Fibroblast of lung (primary cell): ENCODE results near the gene MYEOV. TPM values are rescaled to one million over a fixed set of nuclear protein-coding genes. Genes with fewer than 3 reads are reported as not detected.

Source experiments
- DNase-seq, 2 donors: peaks; one replicate each; pipeline versions ENCODE4 v3.0.0 to v3.0.0-alpha.2; 2010; ENCODE audit warnings: low read depth in 2 of 2
- H2AFZ ChIP-seq: 2 replicates; pipeline ENCODE4 v1.5.1; 2012; ENCODE audit warnings: low read length, control low read depth, inconsistent platforms
- H3K27ac ChIP-seq: 2 replicates; pipeline ENCODE4 v1.5.1; 2011; ENCODE audit warnings: low read length, control low read depth; ENCODE audit not compliant: insufficient read depth
- H3K27me3 ChIP-seq: 2 replicates; pipeline ENCODE4 v1.5.1; 2011; ENCODE audit warnings: mild to moderate bottlenecking, low read length; ENCODE audit not compliant: control insufficient read depth, insufficient read depth
- H3K36me3 ChIP-seq: 2 replicates; pipeline ENCODE4 v1.5.1; 2011; ENCODE audit warnings: low read length; ENCODE audit not compliant: control insufficient read depth, insufficient read depth
- H3K4me1 ChIP-seq: 2 replicates; pipeline ENCODE4 v1.5.1; 2011; ENCODE audit warnings: low read length; ENCODE audit not compliant: control insufficient read depth, insufficient read depth; ENCODE audit errors: extremely low read depth
- H3K4me2 ChIP-seq: 2 replicates; pipeline ENCODE4 v1.5.1; 2011; ENCODE audit warnings: low read length, control low read depth; ENCODE audit not compliant: insufficient read depth; ENCODE audit errors: extremely low read depth
- H3K4me3 ChIP-seq, 4 experiments: fragments of 200-600 bp in 1 of 4; sonication (generic) in 1 of 4; replicated peaks in 1 of 4; 2 replicates each; pipeline ENCODE4 v1.5.1; 2011 to 2016; ENCODE audit warnings: low read length in 4 of 4, low read depth in 3 of 4, mild to moderate bottlenecking in 3 of 4, control low read depth in 2 of 4, inconsistent platforms in 1 of 4, mixed read lengths in 1 of 4; ENCODE audit not compliant: insufficient read depth in 1 of 4; ENCODE audit errors: control extremely low read depth in 1 of 4
- H3K79me2 ChIP-seq: 2 replicates; pipeline ENCODE4 v1.5.1; 2012; ENCODE audit warnings: mild to moderate bottlenecking, low read length, inconsistent platforms; ENCODE audit not compliant: control insufficient read depth, insufficient read depth
- H3K9ac ChIP-seq: 2 replicates; pipeline ENCODE4 v1.5.1; 2011; ENCODE audit warnings: mild to moderate bottlenecking, low read length, control low read depth; ENCODE audit not compliant: insufficient read depth
- H3K9me3 ChIP-seq: 2 replicates; pipeline ENCODE4 v1.5.1; 2012; ENCODE audit warnings: low read depth, low read length; ENCODE audit not compliant: control insufficient read depth, insufficient read depth
- H4K20me1 ChIP-seq: 2 replicates; pipeline ENCODE4 v1.5.1; 2011; ENCODE audit warnings: low read length; ENCODE audit not compliant: control insufficient read depth, insufficient read depth; ENCODE audit errors: extremely low read depth
- EZH2 ChIP-seq: IDR thresholded peaks from 2 replicates; pipeline ENCODE4 v1.5.1; 2012; ENCODE audit warnings: low read length, control low read depth, mild to moderate bottlenecking; ENCODE audit errors: missing control alignments
- polyA plus RNA-seq, 2 donors: library from polyadenylated mRNA; depleted of rRNA in 1 of 2; stranded (reverse) in 1 of 2; unstranded in 1 of 2; fragments of >200 nt; gene quantifications; 2 replicates each; pipeline ENCODE4 v1.2.1, GENCODE V29; 2011 to 2012; ENCODE audit warnings: missing spikeins in 1 of 2
- total RNA-seq: library from RNA; depleted of rRNA; stranded (reverse); fragments of >200 nt; gene quantifications from 2 replicates; pipeline ENCODE4 v1.2.1, GENCODE V29; 2014
- TF ChIP-seq, protein P1 (sequence below), 2 donors: IDR thresholded peaks in 1 of 2; conservative IDR thresholded peaks in 1 of 2; 1 replicate in 1 of 2; 2 replicates in 1 of 2; pipeline ENCODE4 v1.5.1; 2011 to 2012; ENCODE audit warnings: low read length in 2 of 2, control low read depth in 1 of 2, inconsistent platforms in 1 of 2, low read depth in 1 of 2, mild to moderate bottlenecking in 1 of 2

The MYEOV gene
- total and polyA plus RNA-seq, 2 donors (not counting 1 experiment from before 2014, with no cell fraction given) = 1.2 to 7.3 TPM

DNA sequence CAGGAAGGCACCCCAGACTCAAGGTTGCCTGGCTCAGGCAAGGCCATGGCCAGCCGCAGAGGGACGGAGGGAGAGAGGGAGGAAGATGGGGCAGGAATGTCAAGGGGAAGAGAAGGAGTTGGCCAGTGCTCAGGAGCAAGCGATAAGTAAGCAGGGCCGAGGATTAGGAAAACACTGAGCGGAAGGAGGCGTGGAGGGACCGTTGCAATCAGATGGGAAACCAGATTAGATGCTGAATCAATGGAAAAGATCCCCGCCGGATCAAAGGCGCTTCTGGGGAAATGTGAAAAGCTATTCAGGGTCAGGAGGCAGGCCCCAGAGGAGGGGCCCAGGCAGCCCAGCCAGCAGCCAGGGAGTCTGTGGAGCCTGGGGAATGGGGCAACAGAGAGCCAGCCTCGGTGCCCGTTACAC lies 26.6 kb upstream of the MYEOV start:
- H3K27ac ChIP-seq = no peak overlapping the region

DNA sequence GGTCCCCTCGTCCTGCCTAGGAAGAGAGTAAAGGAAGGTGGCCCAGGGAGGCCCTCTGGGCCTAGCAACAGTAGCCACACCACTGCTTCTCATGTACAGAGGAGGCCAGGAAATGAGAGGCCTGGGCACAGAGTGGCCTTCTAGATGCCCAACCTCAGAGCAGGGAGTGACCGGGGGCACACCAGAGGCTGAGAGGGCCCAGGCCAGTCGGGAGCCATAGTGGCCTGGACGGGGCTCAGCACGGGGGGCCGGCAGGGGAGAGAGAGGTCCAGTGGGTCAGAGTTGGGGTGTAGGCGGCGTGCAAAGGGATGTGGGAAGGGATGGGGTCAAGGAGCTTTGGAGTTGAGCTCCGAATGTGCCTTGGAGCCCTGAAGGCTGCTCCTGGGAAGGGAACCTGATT lies 25.0 kb upstream of the MYEOV start:
- Histone ChIP-seq H3K4me2 (no peak overlapping the region), H3K4me1 (no peaks in the 10 kb centered on the region), H3K27me3 (peaks cover 2% of the 10 kb centered on the region), H4K20me1 (no peaks in the 10 kb centered on the region), H2AFZ (no peak overlapping the region), H3K9ac (no peak overlapping the region), H3K27ac (no peak overlapping the region), H3K79me2 (no peaks in the 10 kb centered on the region), H3K4me3 (no peak overlapping the region), H3K9me3 (no peaks in the 10 kb centered on the region), H3K36me3 (no peaks in the 10 kb centered on the region)
- DNase-seq = no peak
- TF ChIP-seq, protein P1, sequence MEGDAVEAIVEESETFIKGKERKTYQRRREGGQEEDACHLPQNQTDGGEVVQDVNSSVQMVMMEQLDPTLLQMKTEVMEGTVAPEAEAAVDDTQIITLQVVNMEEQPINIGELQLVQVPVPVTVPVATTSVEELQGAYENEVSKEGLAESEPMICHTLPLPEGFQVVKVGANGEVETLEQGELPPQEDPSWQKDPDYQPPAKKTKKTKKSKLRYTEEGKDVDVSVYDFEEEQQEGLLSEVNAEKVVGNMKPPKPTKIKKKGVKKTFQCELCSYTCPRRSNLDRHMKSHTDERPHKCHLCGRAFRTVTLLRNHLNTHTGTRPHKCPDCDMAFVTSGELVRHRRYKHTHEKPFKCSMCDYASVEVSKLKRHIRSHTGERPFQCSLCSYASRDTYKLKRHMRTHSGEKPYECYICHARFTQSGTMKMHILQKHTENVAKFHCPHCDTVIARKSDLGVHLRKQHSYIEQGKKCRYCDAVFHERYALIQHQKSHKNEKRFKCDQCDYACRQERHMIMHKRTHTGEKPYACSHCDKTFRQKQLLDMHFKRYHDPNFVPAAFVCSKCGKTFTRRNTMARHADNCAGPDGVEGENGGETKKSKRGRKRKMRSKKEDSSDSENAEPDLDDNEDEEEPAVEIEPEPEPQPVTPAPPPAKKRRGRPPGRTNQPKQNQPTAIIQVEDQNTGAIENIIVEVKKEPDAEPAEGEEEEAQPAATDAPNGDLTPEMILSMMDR (conservative IDR thresholded peaks at IDR 0.05 in 1 of 2, IDR thresholded peaks at IDR 0.05 in 1 of 2; ENCODE audit: low read depth in 1 of 2, low read length in 2 of 2) = no peak

More for the DNA sequence above, 26.6 kb upstream of the MYEOV start:
- Histone ChIP-seq H3K4me2 (no peak overlapping the region), H3K4me1 (no peaks in the 10 kb centered on the region), H3K79me2 (no peaks in the 10 kb centered on the region), H3K36me3 (no peaks in the 10 kb centered on the region), H2AFZ (no peak overlapping the region), H3K4me3 (no peak overlapping the region), H3K27me3 (peaks cover 2% of the 10 kb centered on the region), H3K9ac (no peak overlapping the region), H4K20me1 (no peaks in the 10 kb centered on the region), H3K9me3 (no peaks in the 10 kb centered on the region)
- no peak for TF ChIP-seq EZH2
- TF ChIP-seq, protein P1 (conservative IDR thresholded peaks at IDR 0.05 in 1 of 2, IDR thresholded peaks at IDR 0.05 in 1 of 2; ENCODE audit: low read depth in 1 of 2, low read length in 2 of 2) = no peak
- no peak for DNase-seq

DNA sequence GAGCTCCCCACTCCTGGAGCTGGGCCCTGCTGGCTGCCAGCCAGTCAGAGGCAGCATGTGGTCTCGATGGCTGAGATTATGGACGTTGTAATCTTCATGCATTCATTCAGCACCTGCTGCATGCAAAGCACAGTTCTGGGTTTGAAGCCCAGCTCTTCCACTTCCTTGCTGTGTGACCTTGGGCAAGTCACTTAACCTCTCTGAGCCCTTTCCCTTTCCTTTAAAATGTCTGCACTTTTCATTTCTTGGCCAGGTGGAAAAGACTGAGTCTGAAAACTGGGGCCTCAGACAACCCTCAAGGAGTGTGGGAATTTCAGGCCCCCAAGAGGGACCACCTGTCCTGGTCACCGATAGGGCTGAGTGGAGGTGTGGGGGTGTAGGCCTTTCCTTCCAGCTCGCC lies 24.6 kb upstream of the MYEOV start:
- Histone ChIP-seq H3K27ac (no peak overlapping the region), H3K27me3 (peaks cover 6% of the 10 kb centered on the region), H2AFZ (no peak overlapping the region), H3K79me2 (no peaks in the 10 kb centered on the region), H4K20me1 (no peaks in the 10 kb centered on the region), H3K4me1 (no peaks in the 10 kb centered on the region), H3K9ac (no peak overlapping the region), H3K36me3 (no peaks in the 10 kb centered on the region), H3K9me3 (no peaks in the 10 kb centered on the region), H3K4me2 (no peak overlapping the region), H3K4me3 (no peak overlapping the region)
- no peak for TF ChIP-seq EZH2
- TF ChIP-seq, protein P1 (conservative IDR thresholded peaks at IDR 0.05 in 1 of 2, IDR thresholded peaks at IDR 0.05 in 1 of 2; ENCODE audit: low read depth in 1 of 2, low read length in 2 of 2) = no peak
- no peak for DNase-seq
